Keratinocyte (primary cell): ENCODE data around the gene PAFAH2. TPM values are rescaled to one million over a fixed set of nuclear protein-coding genes. Genes with fewer than 3 reads are reported as not detected.
A peak's percentile ranks its signal among the peaks of the same experiment; 100 is the strongest.

Experiments
- DNase-seq: peaks from one replicate; pipeline ENCODE4 v3.0.0-alpha.2; 2011; ENCODE audit warnings: low read depth, missing footprints, low spot score
- FAIRE-seq: peaks from 2 replicates; lab custom pipeline; 2011; peaks lifted over from hg19 to GRCh38; lab: Jason Lieb, UNC
- H2AFZ ChIP-seq: 2 replicates; pipeline ENCODE4 v1.6.0; 2012; ENCODE audit warnings: low read length, control low read depth, inconsistent platforms; ENCODE audit not compliant: control insufficient read depth
- H3K27ac ChIP-seq: 2 replicates; pipeline ENCODE4 v1.5.1; 2011; ENCODE audit warnings: low read length; ENCODE audit not compliant: control insufficient read depth, insufficient read depth
- H3K27me3 ChIP-seq: 3 replicates; pipeline ENCODE4 v1.6.0; 2011; ENCODE audit warnings: low read length; ENCODE audit not compliant: control insufficient read depth, insufficient read depth; ENCODE audit errors: extremely low read depth
- H3K36me3 ChIP-seq, 2 experiments: 2 replicates in 1 of 2; 3 replicates in 1 of 2; pipeline ENCODE4 v1.5.1; 2011; ENCODE audit warnings: low read length in 2 of 2, mild to moderate bottlenecking in 1 of 2; ENCODE audit not compliant: control insufficient read depth in 2 of 2, insufficient read depth in 2 of 2; ENCODE audit errors: extremely low read depth in 1 of 2
- H3K4me1 ChIP-seq: 3 replicates; pipeline ENCODE4 v1.5.1; 2011; ENCODE audit warnings: low read length; ENCODE audit not compliant: control insufficient read depth, insufficient read depth; ENCODE audit errors: extremely low read depth
- H3K4me2 ChIP-seq: 3 replicates; pipeline ENCODE4 v1.6.0; 2011; ENCODE audit warnings: low read depth, low read length; ENCODE audit not compliant: control insufficient read depth, insufficient read depth; ENCODE audit errors: extremely low read depth
- H3K4me3 ChIP-seq, 3 experiments: fragments of 200-600 bp in 1 of 3; sonication (generic) in 1 of 3; 2 replicates in 2 of 3; 3 replicates in 1 of 3; pipeline ENCODE4 v1.5.1; 2011 to 2016; ENCODE audit warnings: low read length in 3 of 3, mild to moderate bottlenecking in 3 of 3, control low read depth in 2 of 3, inconsistent platforms in 1 of 3, low read depth in 1 of 3, mixed read lengths in 1 of 3, mixed run types in 1 of 3, moderate library complexity in 1 of 3; ENCODE audit not compliant: control insufficient read depth in 2 of 3, insufficient read depth in 2 of 3; ENCODE audit errors: extremely low read depth in 1 of 3
- H3K79me2 ChIP-seq: 2 replicates; pipeline ENCODE4 v1.6.0; 2012; ENCODE audit warnings: low read length; ENCODE audit not compliant: control insufficient read depth, insufficient read depth
- H3K9ac ChIP-seq: 3 replicates; pipeline ENCODE4 v1.6.0; 2011; ENCODE audit warnings: low read length; ENCODE audit not compliant: control insufficient read depth, insufficient read depth; ENCODE audit errors: extremely low read depth
- H3K9me1 ChIP-seq: 3 replicates; pipeline ENCODE4 v1.6.0; 2011; ENCODE audit warnings: low read length; ENCODE audit not compliant: control insufficient read depth, insufficient read depth; ENCODE audit errors: extremely low read depth
- H3K9me3 ChIP-seq: 2 replicates; pipeline ENCODE4 v1.5.1; 2012; ENCODE audit warnings: low read depth, low read length; ENCODE audit not compliant: control insufficient read depth
- H4K20me1 ChIP-seq: 3 replicates; pipeline ENCODE4 v1.6.0; 2011; ENCODE audit warnings: low read length; ENCODE audit not compliant: control insufficient read depth, insufficient read depth; ENCODE audit errors: extremely low read depth
- CTCF ChIP-seq, 3 experiments: IDR thresholded peaks in 1 of 3; conservative IDR thresholded peaks in 1 of 3; optimal IDR thresholded peaks in 1 of 3; 2 replicates in 2 of 3; 3 replicates in 1 of 3; pipeline versions ENCODE3 to v1.5.1; 2011; ENCODE audit warnings: low read length in 3 of 3, mild to moderate bottlenecking in 3 of 3, moderate library complexity in 2 of 3, control low read depth in 1 of 3, inconsistent platforms in 1 of 3; ENCODE audit not compliant: insufficient read depth in 2 of 3; ENCODE audit errors: extremely low read depth in 1 of 3
- EZH2 ChIP-seq: IDR thresholded peaks from one replicate; pipeline ENCODE4 v1.6.1; 2012; ENCODE audit warnings: inconsistent platforms, mild to moderate bottlenecking, low read length, moderate library complexity
- dilution Hi-C: fragments of 300-500 bp; cut with MboI; formaldehyde crosslinking; loops from one replicate; pipeline ENCODE4 v1.7.0; 2020; ENCODE audit warnings: low sequenced_read_pairs; ENCODE audit not compliant: extremely low pct_ligation_motif_present
- polyA plus RNA-seq, 5 experiments: library from polyadenylated mRNA; depleted of rRNA in 3 of 5; stranded (reverse) in 3 of 5; stranded (forward) in 1 of 5; unstranded in 1 of 5; fragments of >200 nt; gene quantifications; 1 replicate in 1 of 5; 2 replicates in 3 of 5; 3 replicates in 1 of 5; pipeline versions ENCODE4 v1.2.1 to v1.2.3, GENCODE V29; 2011 to 2012; ENCODE audit warnings: missing spikeins in 2 of 5, low read depth in 1 of 5, low replicate concordance in 1 of 5

The PAFAH2 gene
- polyA plus RNA-seq, 1 donor (not counting 4 experiments of a cell fraction or from before 2014, with no cell fraction given): 15.5 TPM

GRCh38 chr1:25924454-25924853, 73.4 kb downstream of the PAFAH2 start:
- Histone ChIP-seq H3K9ac (no peak overlapping the region), H4K20me1 (no peaks in the 10 kb centered on the region), H3K27ac (no peak overlapping the region), H3K4me2 (no peak overlapping the region), H3K4me1 (peaks cover 16% of the 10 kb centered on the region), H3K79me2 (no peaks in the 10 kb centered on the region), H2AFZ (no peak overlapping the region), H3K36me3 (no peaks in the 10 kb centered on the region), H3K27me3 (no peaks in the 10 kb centered on the region), H3K9me1 (no peaks in the 10 kb centered on the region), H3K4me3 (no peak overlapping the region), H3K9me3 (no peaks in the 10 kb centered on the region)
- no peak for TF ChIP-seq EZH2
- TF ChIP-seq CTCF (optimal IDR thresholded peaks at IDR 0.05 in 1 of 3, IDR thresholded peaks at IDR 0.05 in 1 of 3, conservative IDR thresholded peaks at IDR 0.05 in 1 of 3; ENCODE audit: extremely low read depth in 1 of 3, insufficient read depth in 2 of 3, low read length in 3 of 3): no peak
- no peak for FAIRE-seq
- dilution Hi-C loops: no loop called here
- DNase-seq: no peak

GRCh38 chr1:25922971-25923552, 74.8 kb downstream of the PAFAH2 start:
- dilution Hi-C loops: no loop called here
- Histone ChIP-seq H3K4me1 (peaks cover 16% of the 10 kb centered on the region), H3K27me3 (no peaks in the 10 kb centered on the region), H3K4me3 (peak overlapping the region; percentile 41 to 71 (median 59)), H3K4me2 (peak overlapping the region; percentile 87), H3K9ac (peak overlapping the region; percentile 58), H3K9me3 (no peaks in the 10 kb centered on the region), H4K20me1 (no peaks in the 10 kb centered on the region), H2AFZ (peak overlapping the region; percentile 95), H3K9me1 (no peaks in the 10 kb centered on the region), H3K79me2 (no peaks in the 10 kb centered on the region), H3K27ac (no peak overlapping the region), H3K36me3 (no peaks in the 10 kb centered on the region)
- no peak for TF ChIP-seq EZH2
- no peak for TF ChIP-seq CTCF (optimal IDR thresholded peaks at IDR 0.05 in 1 of 3, IDR thresholded peaks at IDR 0.05 in 1 of 3, conservative IDR thresholded peaks at IDR 0.05 in 1 of 3; ENCODE audit: extremely low read depth in 1 of 3, insufficient read depth in 2 of 3, low read length in 3 of 3)
- FAIRE-seq (peak; percentile 57), DNase-seq (no peak)
